Measurements from ENCODE around the gene HS6ST1.

GRCh38 chr2:128271911-128272600, 46.6 kb downstream of the HS6ST1 start:
- no peak for TF ChIP-seq POLR2A (IDR thresholded peaks at IDR 0.05)
- TF ChIP-seq CTCF (IDR thresholded peaks at IDR 0.05) = no peak
